GM21367 (cell line): Measurements from ENCODE around the gene PTPRE.
A peak's percentile ranks its signal among the peaks of the same experiment; 100 is the strongest.

Experiments used
- ATAC-seq: cut with Tn5 transposase; IDR thresholded peaks from one replicate; pipeline ENCODE4 v1.9.1; 2021; ENCODE audit not compliant: unreplicated experiment

The PTPRE gene

DNA sequence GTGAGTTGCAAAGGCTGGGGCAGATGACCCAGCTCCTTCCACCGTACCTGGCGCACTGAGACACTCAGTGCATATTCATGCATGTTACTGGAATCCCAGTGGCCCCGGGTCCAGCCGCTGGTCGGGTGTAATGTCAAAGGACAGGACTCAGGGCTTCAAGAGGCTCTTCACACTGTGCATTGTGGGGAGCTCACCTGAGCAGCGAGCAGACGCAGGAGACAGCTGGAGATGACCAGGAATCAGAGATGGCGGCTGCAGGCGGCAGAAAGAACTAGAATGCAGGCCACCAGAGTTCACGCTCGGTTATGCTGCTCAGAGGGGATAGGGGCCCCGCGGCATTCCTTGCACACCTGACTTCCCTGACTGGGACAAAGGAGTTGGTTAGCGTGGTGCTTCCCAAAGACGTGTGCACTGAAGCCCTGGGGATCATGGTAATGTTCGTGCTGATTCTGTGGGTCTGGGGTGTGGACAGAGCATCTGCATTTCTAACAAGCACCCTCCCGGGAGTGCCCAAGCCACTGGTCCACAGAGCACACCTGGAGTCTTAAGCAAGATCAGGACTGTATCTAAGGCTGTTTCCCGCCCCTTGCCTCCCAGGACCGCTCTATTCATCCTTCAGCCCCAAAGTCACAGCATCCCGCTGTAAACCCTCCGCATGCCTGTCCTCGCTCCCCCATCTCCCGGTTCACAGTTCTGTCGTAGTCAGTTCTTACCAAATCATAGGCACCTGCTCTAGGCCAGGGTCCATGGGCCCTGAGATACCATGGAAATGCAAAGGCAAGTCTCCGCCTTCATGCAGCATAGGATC is 148.4 kb downstream of the PTPRE start:
- ATAC-seq, result no peak

DNA sequence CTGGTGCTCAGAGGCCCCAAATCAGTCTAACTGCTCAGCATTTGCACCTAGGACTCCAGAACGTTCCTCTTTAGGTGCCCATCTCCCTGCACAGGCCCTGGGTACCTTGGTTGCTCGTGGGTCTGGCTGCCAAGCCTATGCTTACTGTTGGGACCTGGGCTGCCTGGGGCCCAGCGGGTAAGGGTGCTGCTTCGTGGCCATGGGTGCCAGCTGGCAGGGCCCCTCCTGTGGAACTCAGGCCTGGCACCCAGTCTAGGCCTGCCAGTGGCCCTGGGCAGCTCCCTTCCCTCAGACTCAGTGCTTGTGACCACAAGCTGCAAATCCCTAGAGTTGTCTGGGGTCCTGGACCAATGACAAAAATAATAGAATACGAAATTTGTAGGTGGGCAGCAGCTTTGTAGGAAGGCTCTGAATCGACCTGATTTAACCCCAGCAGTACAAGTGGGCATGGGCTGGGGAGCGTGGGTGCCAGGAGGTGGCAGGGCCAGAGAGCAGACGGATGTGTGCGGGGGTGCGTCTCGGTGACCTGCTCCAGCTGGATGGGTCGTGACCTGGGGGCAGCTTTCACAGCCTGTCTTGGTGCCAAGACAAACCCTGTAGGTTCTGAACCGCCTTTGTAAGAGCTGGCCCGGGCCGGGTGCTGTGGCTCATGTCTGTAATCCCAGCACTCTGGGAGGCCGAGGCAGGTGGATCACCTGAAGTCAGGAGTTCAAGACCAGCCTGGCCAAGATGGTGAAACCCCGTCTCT is 149.6 kb downstream of the PTPRE start:
- no peak for ATAC-seq

DNA sequence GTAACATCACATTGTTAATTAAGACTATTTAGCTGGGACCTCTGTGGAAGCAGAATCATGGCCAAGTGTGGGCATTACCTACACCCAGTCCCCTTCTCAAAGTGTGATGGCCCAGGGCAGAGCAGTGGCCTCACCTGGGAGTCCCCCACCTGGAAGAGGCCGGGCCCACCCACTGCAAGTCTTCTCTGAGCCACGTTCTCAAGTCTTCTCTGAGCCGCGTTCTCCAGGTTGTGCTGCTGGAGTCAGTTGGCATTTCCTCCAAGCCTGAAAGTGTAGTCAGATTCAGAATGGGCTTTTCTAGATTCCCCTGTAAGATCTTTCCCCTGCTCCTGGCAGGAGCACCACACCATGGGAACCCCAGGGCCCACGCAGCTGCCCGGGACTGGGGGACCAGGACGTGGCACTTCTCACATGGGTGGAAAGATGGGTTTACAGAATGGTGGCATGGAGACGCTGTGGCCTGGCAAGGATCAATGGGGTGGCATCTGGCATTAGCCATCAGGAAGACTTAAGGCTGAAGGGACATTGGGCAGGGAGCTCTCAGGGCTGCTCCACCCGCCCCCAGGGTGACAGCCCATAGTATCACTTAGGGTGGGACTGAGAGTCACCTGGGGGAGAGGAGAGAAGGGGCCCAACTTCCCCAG is 151.3 kb downstream of the PTPRE start:
- ATAC-seq, result no peak

DNA sequence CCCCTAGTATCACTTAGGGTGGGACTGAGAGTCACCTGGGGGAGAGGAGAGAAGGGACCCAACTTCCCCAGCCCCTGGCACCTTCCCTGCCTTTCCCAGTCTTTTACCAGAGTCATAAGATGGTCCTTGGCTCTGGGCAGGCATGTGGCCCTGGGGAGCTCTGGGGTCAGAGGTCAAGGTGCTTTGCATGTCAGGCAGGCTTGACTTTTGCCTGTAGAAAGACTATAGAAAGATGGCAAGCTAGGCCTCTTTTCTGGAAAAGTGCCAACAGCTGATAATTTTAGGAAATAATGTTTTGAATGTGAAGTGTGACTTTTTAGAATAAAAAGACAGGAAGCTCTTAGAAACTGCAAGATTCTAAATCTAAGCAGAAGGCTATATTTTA is 151.8 kb downstream of the PTPRE start:
- ATAC-seq, result no peak

DNA sequence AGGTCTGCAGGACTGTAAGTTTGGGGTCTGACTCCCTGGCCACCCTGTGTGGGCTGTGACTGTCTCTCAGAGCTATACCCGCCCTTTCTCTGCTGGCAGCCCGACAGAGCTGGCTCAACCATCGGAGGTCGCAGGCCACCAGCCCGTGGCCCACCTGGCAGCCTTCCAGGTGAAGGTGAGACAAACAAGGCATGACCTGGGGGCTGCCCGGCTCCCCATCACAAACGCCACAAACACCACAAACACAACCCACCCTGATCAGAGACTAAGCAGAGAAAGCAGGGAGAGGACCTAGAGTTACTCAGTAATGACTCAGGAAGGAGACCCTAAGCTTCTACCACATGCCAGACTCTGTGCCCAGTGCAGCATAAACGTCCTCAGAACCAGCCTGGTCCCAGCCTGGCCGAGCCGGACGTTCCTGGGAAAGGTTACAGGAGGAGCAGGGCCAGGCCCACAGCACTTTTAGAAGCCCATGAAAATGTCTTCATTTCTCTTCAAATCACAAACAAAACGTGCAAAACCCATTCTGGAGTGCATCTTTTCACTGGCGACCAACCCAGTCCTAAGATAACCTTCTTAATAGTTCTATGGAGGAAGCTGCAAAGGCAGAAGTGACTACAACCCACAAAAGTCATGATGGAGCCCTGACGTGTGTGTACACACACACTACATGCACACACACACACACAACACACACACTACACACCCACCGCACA is 152.5 kb downstream of the PTPRE start:
- no peak for ATAC-seq

DNA sequence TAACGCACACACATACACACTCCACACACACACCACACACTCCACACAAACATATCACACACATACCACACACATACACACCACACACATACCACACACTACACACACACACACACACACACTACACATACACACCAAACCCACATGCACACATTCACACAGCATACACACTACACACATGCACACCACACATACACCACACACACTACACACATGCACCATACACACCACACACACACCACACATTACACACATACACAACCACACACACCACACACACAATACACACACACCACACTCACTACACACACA is 153.0 kb downstream of the PTPRE start:
- ATAC-seq, result no peak

DNA sequence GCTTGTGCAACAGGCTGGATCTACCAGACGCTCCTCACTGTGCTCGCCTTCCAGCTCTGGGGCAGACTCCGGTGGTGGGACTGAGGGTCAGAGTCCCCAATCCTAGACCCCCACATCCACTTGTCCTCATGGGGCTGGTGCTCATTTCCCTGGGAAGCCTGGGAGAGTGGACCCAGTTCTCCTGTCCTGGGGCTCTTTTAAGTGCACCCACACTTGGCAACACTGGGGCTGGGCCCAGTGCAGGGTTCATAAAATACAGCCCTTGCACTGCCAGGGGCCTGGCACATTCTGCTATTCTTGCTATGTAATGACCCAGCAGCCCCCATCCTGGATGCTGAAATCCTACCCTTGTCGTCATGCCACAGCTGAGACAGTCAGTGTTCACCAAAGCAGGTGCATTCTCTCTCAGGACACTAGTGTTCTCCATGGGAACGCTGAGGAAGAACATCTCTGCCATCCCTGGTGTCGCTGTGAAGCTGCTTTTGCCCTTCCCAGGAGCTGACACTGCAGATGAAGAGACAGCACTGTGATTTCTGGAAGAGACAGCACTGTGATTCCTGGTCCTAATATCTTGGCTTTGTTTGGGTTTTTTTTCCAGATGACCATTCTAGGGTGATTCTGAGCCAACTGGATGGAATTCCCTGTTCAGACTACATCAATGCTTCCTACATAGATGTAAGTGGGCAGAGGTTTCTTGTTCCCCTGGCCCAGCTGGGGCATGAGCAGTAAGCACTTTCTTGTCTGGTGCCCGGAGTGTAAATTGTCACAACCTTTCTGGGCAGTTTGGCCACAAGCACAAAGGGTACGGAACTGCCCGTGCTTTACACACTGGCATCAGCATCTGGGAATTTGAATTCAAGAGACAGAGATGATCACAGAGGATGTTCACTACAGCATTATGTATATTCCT is 153.7 kb downstream of the PTPRE start:
- ATAC-seq, result no peak

DNA sequence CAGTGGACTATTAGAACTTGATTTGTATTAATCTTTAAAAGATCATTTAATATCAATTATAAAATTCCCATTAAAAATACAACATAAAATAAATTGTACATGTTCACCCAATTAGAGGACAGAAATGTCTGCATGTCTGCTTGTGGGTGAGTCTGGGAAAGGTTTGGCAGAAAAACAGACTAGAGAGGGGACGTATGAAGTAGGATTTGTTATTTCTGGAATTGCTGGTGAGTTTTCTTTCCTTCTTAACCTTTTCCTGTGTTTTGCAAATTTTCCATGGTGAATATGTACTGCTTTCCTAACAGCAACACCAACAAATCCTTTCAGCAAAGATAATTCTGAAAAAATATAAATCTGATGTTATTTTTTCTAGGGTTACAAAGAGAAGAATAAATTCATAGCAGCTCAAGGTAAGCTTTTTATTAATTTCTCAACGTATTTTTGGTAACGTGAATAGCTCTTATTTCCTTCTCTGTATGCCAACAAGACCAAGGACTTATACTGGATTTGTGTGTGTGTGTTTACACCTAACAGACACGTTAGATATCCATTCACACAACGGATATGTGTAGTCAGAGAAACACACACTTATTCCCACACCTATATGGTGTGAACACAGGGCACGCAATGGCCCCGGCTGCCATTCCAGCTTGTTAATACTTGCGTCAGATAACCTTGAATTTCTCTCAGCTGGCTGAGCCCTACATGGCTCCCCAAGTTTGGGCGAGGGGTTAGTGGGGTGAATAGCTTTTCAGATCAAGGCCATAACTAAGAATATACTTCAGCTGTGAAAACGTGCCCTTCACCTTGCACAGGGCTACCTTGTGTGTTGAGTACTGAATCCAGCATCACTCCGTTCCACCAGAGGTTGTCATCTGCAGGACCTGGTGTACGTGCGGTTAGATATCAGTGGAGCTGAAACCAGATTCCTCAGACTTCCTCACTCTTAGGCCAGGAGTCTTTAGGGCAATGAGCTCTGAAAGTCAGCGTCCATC is 154.7 kb downstream of the PTPRE start:
- no peak for ATAC-seq

DNA sequence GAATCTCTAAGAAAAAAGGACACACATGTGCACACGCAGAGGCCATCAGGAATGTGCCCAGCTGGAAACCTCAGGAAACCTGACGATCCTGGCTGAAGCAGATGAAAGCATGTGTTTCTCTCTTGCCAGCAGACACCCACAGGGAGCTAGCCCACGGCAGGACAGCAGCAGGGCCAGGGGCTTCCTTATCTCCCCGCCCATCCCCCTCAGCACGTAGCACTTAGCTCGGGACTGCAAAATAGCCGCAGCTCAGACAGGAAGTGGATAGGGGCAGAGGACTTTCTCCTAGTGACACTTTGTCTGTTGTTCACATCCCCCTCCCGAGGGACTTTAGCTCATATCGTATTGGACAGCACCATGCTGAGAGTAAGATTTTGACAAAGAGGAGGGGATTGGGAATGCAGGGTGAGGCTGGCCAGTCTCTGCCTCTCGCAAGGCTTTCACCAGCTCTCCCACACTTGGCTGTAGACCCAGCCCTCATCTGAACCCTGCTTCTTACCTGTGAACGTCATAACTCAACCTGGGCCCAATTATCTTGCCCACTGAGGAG is 155.5 kb downstream of the PTPRE start:
- ATAC-seq, result no peak

DNA sequence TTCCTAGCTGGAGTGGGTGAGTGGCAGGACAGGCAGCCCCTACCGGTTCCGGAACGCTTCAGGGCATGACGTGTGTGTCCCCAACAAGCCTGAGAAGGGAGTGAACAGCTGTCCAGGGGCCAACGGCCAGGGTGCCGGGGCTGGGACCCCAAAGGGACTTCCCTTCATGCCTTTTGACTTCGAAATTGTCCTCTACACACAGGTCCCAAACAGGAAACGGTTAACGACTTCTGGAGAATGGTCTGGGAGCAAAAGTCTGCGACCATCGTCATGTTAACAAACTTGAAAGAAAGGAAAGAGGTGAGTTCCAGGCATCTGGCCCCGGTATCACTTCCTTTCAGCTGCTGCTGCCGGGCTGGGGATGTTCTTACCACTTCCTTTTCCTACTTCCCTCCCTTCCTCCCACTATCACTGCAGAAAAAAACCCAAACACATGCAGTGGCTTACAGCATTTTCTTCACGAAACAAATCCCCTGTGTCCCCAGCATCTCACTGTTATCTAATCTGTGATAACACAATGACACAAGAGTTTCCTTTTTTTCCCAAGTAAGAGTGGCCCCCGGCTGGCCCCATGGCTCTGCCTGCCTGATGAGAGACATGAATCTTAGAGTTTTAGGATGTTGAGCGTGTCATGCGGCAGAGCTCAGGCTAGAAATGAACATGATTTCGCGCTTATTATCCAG is 156.1 kb downstream of the PTPRE start:
- ATAC-seq, result peak; percentile 29

DNA sequence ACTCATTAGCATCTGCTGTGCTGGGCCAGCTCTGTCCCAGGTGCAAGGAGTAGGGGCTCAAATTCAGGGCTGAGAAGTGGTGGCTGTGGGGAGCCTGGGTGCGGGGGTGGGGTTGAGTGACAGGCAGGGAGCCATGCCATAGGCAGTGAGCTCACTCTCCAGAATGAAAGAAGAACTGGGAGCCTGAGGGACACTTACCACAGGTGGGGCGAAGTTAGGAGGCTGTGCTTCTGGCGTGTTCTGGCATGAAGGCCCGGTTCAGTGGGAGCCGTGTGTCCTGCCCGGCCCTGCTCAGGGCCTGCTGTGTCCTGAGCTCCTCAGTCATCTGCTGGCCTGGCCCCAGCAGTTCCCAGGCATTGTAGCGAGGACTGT is 156.8 kb downstream of the PTPRE start:
- peak; percentile 29 for ATAC-seq

DNA sequence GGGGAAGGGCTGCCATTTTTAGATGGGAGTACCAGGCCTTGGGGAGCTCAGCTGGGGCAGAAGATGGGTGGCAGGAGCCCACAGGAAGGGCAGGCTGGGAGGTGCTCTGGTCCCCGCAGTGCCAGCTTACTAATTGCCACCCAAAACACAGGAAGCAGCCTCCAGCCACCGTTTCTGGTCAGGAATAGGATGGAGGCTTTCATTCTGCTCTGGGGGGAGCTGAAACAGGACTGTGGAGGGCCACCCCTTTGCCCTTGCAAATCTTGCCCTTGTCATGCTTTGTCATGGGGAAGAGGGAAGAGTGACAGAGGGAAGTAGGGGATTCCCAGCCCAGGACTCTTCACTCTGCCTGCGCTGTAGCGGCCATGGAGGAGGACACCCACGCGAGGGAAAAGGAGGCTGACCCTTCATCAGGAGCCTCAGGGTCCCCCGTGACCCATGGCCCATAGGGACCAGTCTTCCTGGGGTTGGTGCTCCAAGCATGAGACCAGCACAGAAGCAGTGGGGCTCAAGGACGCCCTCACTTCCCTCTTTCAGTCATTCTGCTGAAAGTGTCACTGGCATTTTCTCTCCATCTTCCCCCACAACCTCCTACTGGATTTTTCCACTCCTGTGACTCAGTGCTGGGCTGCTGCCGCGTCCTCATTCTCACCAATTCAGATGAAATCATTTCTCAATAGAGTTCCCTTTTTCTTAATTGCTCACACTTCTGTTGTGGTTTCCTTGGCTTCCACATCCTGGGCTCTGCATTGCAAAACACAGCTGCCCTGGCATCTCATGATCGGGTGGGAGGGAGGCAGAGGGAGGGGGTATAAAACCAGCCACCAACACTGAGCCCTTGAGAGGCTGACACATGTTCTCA is 157.4 kb downstream of the PTPRE start:
- ATAC-seq, result peak; percentile 51

DNA sequence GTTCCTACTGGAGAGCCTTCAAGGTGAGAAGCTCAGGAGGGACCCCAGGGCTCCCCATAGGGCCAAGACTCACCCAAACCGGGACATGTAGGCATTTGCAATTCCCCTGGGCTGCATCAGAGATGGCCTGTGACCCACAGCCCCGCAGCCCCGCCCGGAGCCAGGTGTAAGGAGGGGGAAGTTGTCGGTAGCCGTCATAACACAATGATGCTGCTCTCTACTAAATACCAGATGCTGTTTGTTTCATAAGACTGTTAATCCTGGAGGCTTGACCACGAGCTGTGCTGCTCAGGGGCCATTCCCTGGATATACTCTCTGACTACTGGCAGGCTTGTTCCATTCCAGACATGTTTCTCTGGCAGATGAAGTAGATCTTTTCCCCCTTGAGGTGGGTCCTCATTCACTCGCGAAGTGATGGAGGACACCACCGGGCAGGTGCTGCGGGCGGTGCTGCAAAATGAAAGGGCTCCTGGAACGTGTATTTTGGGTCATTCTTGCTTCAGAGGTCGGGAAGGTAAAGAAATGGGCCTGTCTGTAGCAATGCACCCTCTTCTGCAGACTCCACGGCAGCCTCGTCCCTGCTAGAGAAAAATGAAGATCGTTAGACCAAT is 158.2 kb downstream of the PTPRE start:
- no peak for ATAC-seq

DNA sequence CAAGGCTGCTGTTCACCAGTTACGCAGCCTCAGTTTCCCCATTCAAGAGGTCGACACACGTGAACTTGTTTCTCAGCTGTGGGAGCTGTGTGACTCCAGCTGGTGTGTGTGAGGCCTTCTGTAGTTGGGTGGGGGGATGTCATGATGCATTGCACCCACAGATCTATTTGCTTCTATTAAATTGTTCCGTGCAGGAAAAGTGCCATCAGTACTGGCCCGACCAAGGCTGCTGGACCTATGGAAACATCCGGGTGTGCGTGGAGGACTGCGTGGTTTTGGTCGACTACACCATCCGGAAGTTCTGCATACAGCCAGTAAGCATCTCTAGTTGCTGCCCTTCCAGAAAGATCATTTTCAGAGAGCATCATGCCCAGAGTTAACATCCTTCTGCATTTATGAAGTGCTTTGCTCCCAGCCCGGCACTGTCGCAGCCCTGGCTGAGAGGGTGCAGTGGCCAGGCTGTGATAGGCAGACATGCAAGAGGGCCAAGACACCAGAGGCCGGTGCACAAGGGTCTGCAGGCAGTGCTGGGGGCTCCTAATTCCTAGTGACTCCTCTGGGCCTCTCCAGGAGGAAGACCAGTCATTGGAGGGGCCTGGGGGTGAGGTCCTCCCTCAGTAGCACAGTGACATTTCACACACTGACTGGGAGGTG is 159.1 kb downstream of the PTPRE start:
- no peak for ATAC-seq

DNA sequence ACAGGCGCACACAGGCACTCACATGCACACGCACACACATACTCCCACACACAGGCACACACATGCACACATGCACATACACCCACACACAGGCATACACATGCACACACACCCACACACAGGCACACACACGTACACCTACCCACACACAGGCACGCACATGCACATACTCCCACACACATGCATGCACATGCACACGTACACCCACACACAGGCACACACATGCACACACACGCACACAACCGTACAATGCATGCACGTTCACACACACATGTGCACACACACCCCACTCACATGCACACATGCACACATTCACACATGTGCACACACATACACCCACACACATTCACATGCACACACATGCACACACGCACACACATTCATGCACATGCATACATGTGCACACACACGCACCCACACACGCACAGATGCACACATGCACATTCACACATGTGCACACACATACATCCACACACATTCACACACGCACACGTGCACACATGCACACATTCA is 160.0 kb downstream of the PTPRE start:
- ATAC-seq, result no peak

DNA sequence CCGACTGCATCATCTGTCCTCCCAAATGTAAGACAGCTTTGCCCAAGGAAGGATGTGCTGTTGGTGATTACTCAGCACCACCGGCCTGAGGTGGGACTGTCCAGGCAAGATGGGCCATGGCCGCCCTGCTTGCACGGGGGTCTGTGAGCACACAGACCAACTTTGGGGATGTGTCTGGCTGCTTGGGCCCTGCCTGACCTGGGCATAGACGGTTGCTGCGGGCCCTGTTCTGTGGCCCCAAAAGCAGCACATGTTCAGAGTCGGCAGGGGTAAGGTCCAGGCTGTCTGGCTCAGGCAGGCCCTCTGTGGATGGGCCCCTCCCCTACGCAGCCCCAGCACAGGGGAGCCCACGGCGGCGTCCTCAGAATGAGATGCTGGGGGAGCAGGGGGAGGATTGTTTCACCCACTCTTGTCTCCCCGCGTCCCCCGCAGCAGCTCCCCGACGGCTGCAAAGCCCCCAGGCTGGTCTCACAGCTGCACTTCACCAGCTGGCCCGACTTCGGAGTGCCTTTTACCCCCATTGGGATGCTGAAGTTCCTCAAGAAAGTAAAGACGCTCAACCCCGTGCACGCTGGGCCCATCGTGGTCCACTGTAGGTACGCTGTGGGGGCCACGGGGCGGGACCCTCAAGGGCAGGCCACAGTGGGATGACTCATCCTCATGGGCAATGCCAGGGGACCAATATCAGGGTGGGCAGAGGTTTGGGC is 160.9 kb downstream of the PTPRE start:
- no peak for ATAC-seq
